ENCODE measurements around the gene SOD1.

The SOD1 gene

GRCh38 chr21:31668651-31669491 lies 9.4 kb downstream of the SOD1 start:
- H3K4me3 ChIP-seq (ENCODE audit: extremely low read depth, insufficient read depth, low read length, poor library complexity, severe bottlenecking) = no peak overlapping the region

GRCh38 chr21:31670070-31670469 lies 10.6 kb downstream of the SOD1 start:
- WGBS, 2 experiments (ENCODE audit: insufficient coverage in 2 of 2) = no CpG with 5 or more reads among the region's 6 CpGs
- Histone ChIP-seq H3K9me3 (ENCODE audit: control insufficient read depth, low read length) (no peaks in the 10 kb centered on the region), H3K27ac (ENCODE audit: low read depth, low read length, severe bottlenecking) (peak overlapping the region; percentile 58), H3K36me3 (ENCODE audit: control insufficient read depth, insufficient read depth, low read length) (peaks cover 68% of the 10 kb centered on the region), H3K4me3 (ENCODE audit: extremely low read depth, insufficient read depth, low read length, poor library complexity, severe bottlenecking) (no peak overlapping the region), H3K4me1 (ENCODE audit: control insufficient read depth, insufficient read depth, low read length, poor library complexity, severe bottlenecking) (peaks cover 4% of the 10 kb centered on the region)

More at GRCh38 chr21:31668651-31669491, 9.4 kb downstream of the SOD1 start:
- Histone ChIP-seq H3K27ac (ENCODE audit: low read depth, low read length, severe bottlenecking) (no peak overlapping the region), H3K4me1 (ENCODE audit: control insufficient read depth, insufficient read depth, low read length, poor library complexity, severe bottlenecking) (peaks cover 4% of the 10 kb centered on the region), H3K36me3 (ENCODE audit: control insufficient read depth, insufficient read depth, low read length) (peaks cover 73% of the 10 kb centered on the region), H3K9me3 (ENCODE audit: control insufficient read depth, low read length) (no peaks in the 10 kb centered on the region)
- WGBS, 2 experiments (ENCODE audit: insufficient coverage in 2 of 2) = 100% methylated on average over 1 of the region's 2 CpGs; no CpG with 5 or more reads in 1 of the 2 experiments

GRCh38 chr21:31671146-31671716 lies 11.7 kb downstream of the SOD1 start:
- Histone ChIP-seq H3K36me3 (ENCODE audit: control insufficient read depth, insufficient read depth, low read length) (peaks cover 58% of the 10 kb centered on the region), H3K4me3 (ENCODE audit: extremely low read depth, insufficient read depth, low read length, poor library complexity, severe bottlenecking) (no peak overlapping the region), H3K9me3 (ENCODE audit: control insufficient read depth, low read length) (no peaks in the 10 kb centered on the region), H3K4me1 (ENCODE audit: control insufficient read depth, insufficient read depth, low read length, poor library complexity, severe bottlenecking) (peaks cover 4% of the 10 kb centered on the region), H3K27ac (ENCODE audit: low read depth, low read length, severe bottlenecking) (no peak overlapping the region)
- 79 to 92% methylated on average over 8 to 12 of the region's 12 CpGs for WGBS, 2 experiments (ENCODE audit: insufficient coverage in 2 of 2)

- Histone ChIP-seq H3K9me3 (ENCODE audit: control insufficient read depth, low read length) (no peaks in the 10 kb centered on the region), H3K4me3 (ENCODE audit: extremely low read depth, insufficient read depth, low read length, poor library complexity, severe bottlenecking) (no peak overlapping the region), H3K4me1 (ENCODE audit: control insufficient read depth, insufficient read depth, low read length, poor library complexity, severe bottlenecking) (peaks cover 4% of the 10 kb centered on the region), H3K27ac (ENCODE audit: low read depth, low read length, severe bottlenecking) (no peak overlapping the region), H3K36me3 (ENCODE audit: control insufficient read depth, insufficient read depth, low read length) (peaks cover 55% of the 10 kb centered on the region)
- WGBS, 2 experiments (ENCODE audit: insufficient coverage in 2 of 2) = 94 to 95% methylated on average over 11 to 17 of the region's 17 CpGs
Observed at GRCh38 chr21:31671931-31672330, 12.4 kb downstream of the SOD1 start.

GRCh38 chr21:31673321-31673912 lies 13.9 kb downstream of the SOD1 start:
- Histone ChIP-seq H3K9me3 (ENCODE audit: control insufficient read depth, low read length) (no peaks in the 10 kb centered on the region), H3K4me1 (ENCODE audit: control insufficient read depth, insufficient read depth, low read length, poor library complexity, severe bottlenecking) (peaks cover 4% of the 10 kb centered on the region), H3K27ac (ENCODE audit: low read depth, low read length, severe bottlenecking) (no peak overlapping the region), H3K36me3 (ENCODE audit: control insufficient read depth, insufficient read depth, low read length) (peaks cover 55% of the 10 kb centered on the region), H3K4me3 (ENCODE audit: extremely low read depth, insufficient read depth, low read length, poor library complexity, severe bottlenecking) (no peak overlapping the region)
- 100% methylated on average over 2 of the region's 3 CpGs; no CpG with 5 or more reads in 1 of the 2 experiments for WGBS, 2 experiments (ENCODE audit: insufficient coverage in 2 of 2)

GRCh38 chr21:31675318-31675717 lies 15.8 kb downstream of the SOD1 start:
- Histone ChIP-seq H3K36me3 (ENCODE audit: control insufficient read depth, insufficient read depth, low read length) (peaks cover 47% of the 10 kb centered on the region), H3K4me3 (ENCODE audit: extremely low read depth, insufficient read depth, low read length, poor library complexity, severe bottlenecking) (no peak overlapping the region), H3K9me3 (ENCODE audit: control insufficient read depth, low read length) (no peaks in the 10 kb centered on the region), H3K27ac (ENCODE audit: low read depth, low read length, severe bottlenecking) (no peak overlapping the region), H3K4me1 (ENCODE audit: control insufficient read depth, insufficient read depth, low read length, poor library complexity, severe bottlenecking) (peaks cover 2% of the 10 kb centered on the region)
- 93 to 96% methylated on average over 6 to 7 of the region's 7 CpGs for WGBS, 2 experiments (ENCODE audit: insufficient coverage in 2 of 2)

- H3K36me3 ChIP-seq (ENCODE audit: control insufficient read depth, insufficient read depth, low read length) = peaks cover 48% of the 10 kb centered on the region
Observed at GRCh38 chr21:31675960-31676359, 16.5 kb downstream of the SOD1 start.

GRCh38 chr21:31677047-31677446 lies 17.6 kb downstream of the SOD1 start:
- Histone ChIP-seq H3K9me3 (ENCODE audit: control insufficient read depth, low read length) (no peaks in the 10 kb centered on the region), H3K4me3 (ENCODE audit: extremely low read depth, insufficient read depth, low read length, poor library complexity, severe bottlenecking) (no peak overlapping the region), H3K4me1 (ENCODE audit: control insufficient read depth, insufficient read depth, low read length, poor library complexity, severe bottlenecking) (no peaks in the 10 kb centered on the region), H3K36me3 (ENCODE audit: control insufficient read depth, insufficient read depth, low read length) (peaks cover 40% of the 10 kb centered on the region), H3K27ac (ENCODE audit: low read depth, low read length, severe bottlenecking) (no peak overlapping the region)
- WGBS, 2 experiments (ENCODE audit: insufficient coverage in 2 of 2) = 86 to 98% methylated on average over 2 to 3 of the region's 3 CpGs

More at GRCh38 chr21:31675960-31676359, 16.5 kb downstream of the SOD1 start:
- no peak overlapping the region for H3K27ac ChIP-seq (ENCODE audit: low read depth, low read length, severe bottlenecking)
- no peaks in the 10 kb centered on the region for H3K4me1 ChIP-seq (ENCODE audit: control insufficient read depth, insufficient read depth, low read length, poor library complexity, severe bottlenecking)
- 94 to 100% methylated on average over 2 of the region's 2 CpGs for WGBS, 2 experiments (ENCODE audit: insufficient coverage in 2 of 2)
- no peaks in the 10 kb centered on the region for H3K9me3 ChIP-seq (ENCODE audit: control insufficient read depth, low read length)
- H3K4me3 ChIP-seq (ENCODE audit: extremely low read depth, insufficient read depth, low read length, poor library complexity, severe bottlenecking) = no peak overlapping the region

- whole genome bisulfite sequencing, 2 experiments (ENCODE audit: insufficient coverage in 2 of 2) = 100% methylated on average over 1 to 2 of the region's 2 CpGs
- Histone ChIP-seq H3K9me3 (ENCODE audit: control insufficient read depth, low read length) (no peaks in the 10 kb centered on the region), H3K4me3 (ENCODE audit: extremely low read depth, insufficient read depth, low read length, poor library complexity, severe bottlenecking) (no peak overlapping the region), H3K36me3 (ENCODE audit: control insufficient read depth, insufficient read depth, low read length) (peaks cover 48% of the 10 kb centered on the region), H3K4me1 (ENCODE audit: control insufficient read depth, insufficient read depth, low read length, poor library complexity, severe bottlenecking) (no peaks in the 10 kb centered on the region), H3K27ac (ENCODE audit: low read depth, low read length, severe bottlenecking) (no peak overlapping the region)
Observed at GRCh38 chr21:31678478-31678877, 19.0 kb downstream of the SOD1 start.

GRCh38 chr21:31682620-31683019 lies 23.1 kb downstream of the SOD1 start:
- Histone ChIP-seq H3K36me3 (ENCODE audit: control insufficient read depth, insufficient read depth, low read length) (peaks cover 75% of the 10 kb centered on the region), H3K9me3 (ENCODE audit: control insufficient read depth, low read length) (no peaks in the 10 kb centered on the region), H3K27ac (ENCODE audit: low read depth, low read length, severe bottlenecking) (no peak overlapping the region), H3K4me1 (ENCODE audit: control insufficient read depth, insufficient read depth, low read length, poor library complexity, severe bottlenecking) (no peaks in the 10 kb centered on the region), H3K4me3 (ENCODE audit: extremely low read depth, insufficient read depth, low read length, poor library complexity, severe bottlenecking) (no peak overlapping the region)

Measured in mesodermal cell (in vitro differentiated cells).